H1 (cell line): ENCODE data around the gene ACBD6.

Source experiments
- CHD2 ChIP-seq: IDR thresholded peaks from 2 replicates; pipeline ENCODE4 v1.6.1; 2012; ENCODE audit warnings: low read length, improper control_type of control experiment
- EZH2 ChIP-seq: fragments of 200-600 bp; sonication (generic); IDR thresholded peaks from 2 replicates; pipeline ENCODE4 v1.7.1; 2012; ENCODE audit warnings: low read depth, mild to moderate bottlenecking, moderate library complexity, low read length, inconsistent platforms; ENCODE audit not compliant: severe bottlenecking
- HDAC6 ChIP-seq: IDR thresholded peaks from one replicate; pipeline ENCODE4 v1.7.1; 2012; ENCODE audit warnings: low read depth, mild to moderate bottlenecking, inconsistent platforms, low read length, moderate library complexity
- NANOG ChIP-seq: IDR thresholded peaks from 2 replicates; pipeline ENCODE4 v1.6.1; 2011; ENCODE audit warnings: low read length, low read depth, mild to moderate bottlenecking, inconsistent platforms; ENCODE audit not compliant: insufficient read depth, poor library complexity, severe bottlenecking
- PHF8 ChIP-seq: fragments of 200-600 bp; sonication (generic); conservative IDR thresholded peaks from 2 replicates; pipeline ENCODE4 v1.7.1; 2012; ENCODE audit warnings: low read depth, mild to moderate bottlenecking, inconsistent platforms, low read length, moderate library complexity
- POLR2A ChIP-seq, 2 experiments: IDR thresholded peaks; 1 replicate in 1 of 2; 2 replicates in 1 of 2; pipeline ENCODE4 v1.6.1; 2011; ENCODE audit warnings: low read depth in 2 of 2, low read length in 2 of 2, mild to moderate bottlenecking in 2 of 2; ENCODE audit errors: control extremely low read depth in 1 of 2
- POLR2AphosphoS5 ChIP-seq: IDR thresholded peaks from 2 replicates; pipeline ENCODE4 v1.6.1; 2011; ENCODE audit warnings: low read depth, low read length
- SP4 ChIP-seq: IDR thresholded peaks from 2 replicates; pipeline ENCODE4 v1.6.1; 2012; ENCODE audit warnings: low read length, inconsistent platforms
- TCF12 ChIP-seq: IDR thresholded peaks from 2 replicates; pipeline ENCODE4 v1.6.1; 2011; ENCODE audit warnings: low read depth, mild to moderate bottlenecking, low read length
- TF ChIP-seq, protein P1 (sequence below): IDR thresholded peaks from 2 replicates; pipeline ENCODE4 v1.6.1; 2011; ENCODE audit warnings: low read length, improper control_type of control experiment
- TF ChIP-seq, protein P2 (sequence below), 3 experiments: IDR thresholded peaks; 1 replicate in 2 of 3; 2 replicates in 1 of 3; pipeline versions ENCODE4 v1.5.1 to v1.6.1; 2011; ENCODE audit warnings: low read length in 3 of 3, mild to moderate bottlenecking in 3 of 3, inconsistent platforms in 2 of 3, low read depth in 1 of 3, moderate library complexity in 1 of 3; ENCODE audit not compliant: insufficient read depth in 1 of 3; ENCODE audit errors: control extremely low read depth in 1 of 3

DNA sequence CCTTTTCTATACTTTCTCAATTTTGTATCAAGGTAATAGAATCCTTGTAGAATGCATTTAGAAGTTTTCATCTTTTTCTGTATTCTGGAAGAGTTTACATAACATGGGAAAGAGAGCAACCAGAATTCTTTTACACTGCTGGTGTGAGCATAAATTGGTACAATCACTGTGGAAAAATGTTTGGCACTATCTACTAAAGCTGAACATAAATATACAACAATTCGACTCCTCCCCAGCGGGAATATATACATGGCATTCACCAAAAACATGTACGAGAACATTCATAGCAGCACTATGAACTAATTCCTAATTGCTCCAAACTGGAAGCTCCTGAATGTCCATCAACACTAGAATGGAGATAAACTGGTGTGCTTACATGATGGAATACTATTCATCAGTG lies 1.8 kb upstream of the ACBD6 start:
- no peak for TF ChIP-seq SP4
- TF ChIP-seq, protein P1, sequence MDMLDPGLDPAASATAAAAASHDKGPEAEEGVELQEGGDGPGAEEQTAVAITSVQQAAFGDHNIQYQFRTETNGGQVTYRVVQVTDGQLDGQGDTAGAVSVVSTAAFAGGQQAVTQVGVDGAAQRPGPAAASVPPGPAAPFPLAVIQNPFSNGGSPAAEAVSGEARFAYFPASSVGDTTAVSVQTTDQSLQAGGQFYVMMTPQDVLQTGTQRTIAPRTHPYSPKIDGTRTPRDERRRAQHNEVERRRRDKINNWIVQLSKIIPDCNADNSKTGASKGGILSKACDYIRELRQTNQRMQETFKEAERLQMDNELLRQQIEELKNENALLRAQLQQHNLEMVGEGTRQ = no peak
- TF ChIP-seq PHF8 = no peak
- TF ChIP-seq, protein P2, sequence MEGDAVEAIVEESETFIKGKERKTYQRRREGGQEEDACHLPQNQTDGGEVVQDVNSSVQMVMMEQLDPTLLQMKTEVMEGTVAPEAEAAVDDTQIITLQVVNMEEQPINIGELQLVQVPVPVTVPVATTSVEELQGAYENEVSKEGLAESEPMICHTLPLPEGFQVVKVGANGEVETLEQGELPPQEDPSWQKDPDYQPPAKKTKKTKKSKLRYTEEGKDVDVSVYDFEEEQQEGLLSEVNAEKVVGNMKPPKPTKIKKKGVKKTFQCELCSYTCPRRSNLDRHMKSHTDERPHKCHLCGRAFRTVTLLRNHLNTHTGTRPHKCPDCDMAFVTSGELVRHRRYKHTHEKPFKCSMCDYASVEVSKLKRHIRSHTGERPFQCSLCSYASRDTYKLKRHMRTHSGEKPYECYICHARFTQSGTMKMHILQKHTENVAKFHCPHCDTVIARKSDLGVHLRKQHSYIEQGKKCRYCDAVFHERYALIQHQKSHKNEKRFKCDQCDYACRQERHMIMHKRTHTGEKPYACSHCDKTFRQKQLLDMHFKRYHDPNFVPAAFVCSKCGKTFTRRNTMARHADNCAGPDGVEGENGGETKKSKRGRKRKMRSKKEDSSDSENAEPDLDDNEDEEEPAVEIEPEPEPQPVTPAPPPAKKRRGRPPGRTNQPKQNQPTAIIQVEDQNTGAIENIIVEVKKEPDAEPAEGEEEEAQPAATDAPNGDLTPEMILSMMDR (IDR thresholded peaks at IDR 0.05; ENCODE audit: control extremely low read depth in 1 of 3, insufficient read depth in 1 of 3, low read depth in 1 of 3, low read length in 3 of 3) = no peak
- no peak for TF ChIP-seq EZH2
- no peak for TF ChIP-seq POLR2AphosphoS5
- no peak for TF ChIP-seq HDAC6
- TF ChIP-seq NANOG = no peak
- no peak for TF ChIP-seq POLR2A (IDR thresholded peaks at IDR 0.05; ENCODE audit: control extremely low read depth in 1 of 2, low read depth in 2 of 2, low read length in 2 of 2)
- TF ChIP-seq TCF12 = no peak
- TF ChIP-seq CHD2 = no peak
